AG10803 (cell line): ENCODE results near the gene KIFBP.

Source experiments
- DNase-seq: peaks from one replicate; pipeline ENCODE4 v3.0.0; 2010; ENCODE audit warnings: low read depth
- H3K4me3 ChIP-seq: 2 replicates; pipeline ENCODE4 v1.5.1; 2011; ENCODE audit warnings: mild to moderate bottlenecking, low read length, control low read depth
- TF ChIP-seq, protein P1 (sequence below): conservative IDR thresholded peaks from 2 replicates; pipeline ENCODE4 v1.5.1; 2011; ENCODE audit warnings: mild to moderate bottlenecking, low read length, control low read depth, inconsistent platforms

Gene KIFBP

DNA sequence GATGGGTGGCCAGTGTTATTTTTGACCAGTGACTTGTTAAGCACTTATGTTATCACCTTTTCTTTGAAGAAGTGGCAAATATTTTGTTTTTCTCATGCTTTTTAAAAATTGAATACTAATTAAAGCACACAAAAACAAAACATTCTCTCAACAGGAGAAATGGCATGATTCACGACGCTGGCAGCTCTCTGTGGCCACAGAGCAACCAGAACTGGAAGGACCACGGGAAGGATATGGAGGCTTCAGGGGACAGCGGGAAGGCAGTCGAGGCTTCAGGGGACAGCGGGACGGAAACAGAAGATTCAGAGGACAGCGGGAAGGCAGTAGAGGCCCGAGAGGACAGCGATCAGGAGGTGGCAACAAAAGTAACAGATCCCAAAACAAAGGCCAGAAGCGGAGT is 6.2 kb upstream of the KIFBP start:
- DNase-seq = no peak
- H3K4me3 ChIP-seq = no peak overlapping the region
- TF ChIP-seq, protein P1, sequence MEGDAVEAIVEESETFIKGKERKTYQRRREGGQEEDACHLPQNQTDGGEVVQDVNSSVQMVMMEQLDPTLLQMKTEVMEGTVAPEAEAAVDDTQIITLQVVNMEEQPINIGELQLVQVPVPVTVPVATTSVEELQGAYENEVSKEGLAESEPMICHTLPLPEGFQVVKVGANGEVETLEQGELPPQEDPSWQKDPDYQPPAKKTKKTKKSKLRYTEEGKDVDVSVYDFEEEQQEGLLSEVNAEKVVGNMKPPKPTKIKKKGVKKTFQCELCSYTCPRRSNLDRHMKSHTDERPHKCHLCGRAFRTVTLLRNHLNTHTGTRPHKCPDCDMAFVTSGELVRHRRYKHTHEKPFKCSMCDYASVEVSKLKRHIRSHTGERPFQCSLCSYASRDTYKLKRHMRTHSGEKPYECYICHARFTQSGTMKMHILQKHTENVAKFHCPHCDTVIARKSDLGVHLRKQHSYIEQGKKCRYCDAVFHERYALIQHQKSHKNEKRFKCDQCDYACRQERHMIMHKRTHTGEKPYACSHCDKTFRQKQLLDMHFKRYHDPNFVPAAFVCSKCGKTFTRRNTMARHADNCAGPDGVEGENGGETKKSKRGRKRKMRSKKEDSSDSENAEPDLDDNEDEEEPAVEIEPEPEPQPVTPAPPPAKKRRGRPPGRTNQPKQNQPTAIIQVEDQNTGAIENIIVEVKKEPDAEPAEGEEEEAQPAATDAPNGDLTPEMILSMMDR = no peak

DNA sequence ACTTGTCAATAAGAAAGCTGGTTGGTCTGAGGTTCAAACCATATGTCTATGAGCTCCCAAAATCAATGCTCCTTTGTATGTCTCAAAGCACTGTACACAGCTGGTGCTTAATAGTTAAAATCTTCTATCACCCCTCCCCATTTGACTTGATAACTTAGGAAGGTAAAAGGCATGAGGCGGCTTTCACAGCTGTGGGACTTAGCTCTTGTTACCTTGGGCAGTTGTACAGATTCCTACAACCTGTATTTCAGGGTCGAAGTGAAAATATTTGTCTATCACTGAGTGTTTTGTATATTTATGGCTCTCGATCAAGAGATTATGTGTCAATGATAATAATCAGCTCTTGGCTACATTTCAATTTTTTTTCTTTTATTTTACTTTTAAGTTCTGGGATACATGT is 992 bp upstream of the KIFBP start:
- H3K4me3 ChIP-seq = no peak overlapping the region
- TF ChIP-seq, protein P1 = no peak
- DNase-seq = no peak

DNA sequence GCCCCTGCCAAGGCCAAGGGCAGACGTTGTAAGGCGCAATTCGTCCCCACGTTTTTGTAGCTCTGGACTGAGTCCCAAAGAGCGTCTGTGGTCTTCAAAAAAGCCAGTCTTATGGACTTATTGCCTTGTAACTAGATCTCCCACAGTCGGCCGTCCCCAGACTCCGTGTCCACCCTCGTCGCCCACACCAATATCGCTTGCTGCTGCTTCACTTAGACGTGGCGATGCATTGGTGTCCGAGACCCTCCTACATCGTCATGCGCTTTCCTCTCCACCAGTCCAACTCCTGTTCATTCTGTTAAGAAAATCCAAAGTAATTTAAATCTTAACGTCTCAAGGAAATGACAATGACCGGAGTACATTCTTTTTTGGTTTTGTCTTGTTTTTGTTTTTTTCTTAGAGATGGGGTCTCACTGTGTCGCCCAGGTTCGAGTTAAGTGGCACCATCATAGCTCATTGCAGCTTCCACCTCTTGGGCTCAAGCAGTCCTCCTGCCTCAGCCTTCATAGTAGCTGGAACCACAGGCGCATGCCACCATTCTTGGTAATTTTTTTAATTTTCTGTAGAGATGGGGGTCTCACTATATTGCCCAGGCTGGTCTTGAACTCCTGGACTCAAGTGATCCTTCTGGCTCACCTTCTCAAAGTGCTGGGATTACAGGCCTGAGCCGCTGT is 851 bp downstream of the KIFBP start:
- peak overlapping the region; percentile 99 for H3K4me3 ChIP-seq
- TF ChIP-seq, protein P1 = no peak; the same call in 1 of the 2 replicates
- DNase-seq = peak; percentile 23

DNA sequence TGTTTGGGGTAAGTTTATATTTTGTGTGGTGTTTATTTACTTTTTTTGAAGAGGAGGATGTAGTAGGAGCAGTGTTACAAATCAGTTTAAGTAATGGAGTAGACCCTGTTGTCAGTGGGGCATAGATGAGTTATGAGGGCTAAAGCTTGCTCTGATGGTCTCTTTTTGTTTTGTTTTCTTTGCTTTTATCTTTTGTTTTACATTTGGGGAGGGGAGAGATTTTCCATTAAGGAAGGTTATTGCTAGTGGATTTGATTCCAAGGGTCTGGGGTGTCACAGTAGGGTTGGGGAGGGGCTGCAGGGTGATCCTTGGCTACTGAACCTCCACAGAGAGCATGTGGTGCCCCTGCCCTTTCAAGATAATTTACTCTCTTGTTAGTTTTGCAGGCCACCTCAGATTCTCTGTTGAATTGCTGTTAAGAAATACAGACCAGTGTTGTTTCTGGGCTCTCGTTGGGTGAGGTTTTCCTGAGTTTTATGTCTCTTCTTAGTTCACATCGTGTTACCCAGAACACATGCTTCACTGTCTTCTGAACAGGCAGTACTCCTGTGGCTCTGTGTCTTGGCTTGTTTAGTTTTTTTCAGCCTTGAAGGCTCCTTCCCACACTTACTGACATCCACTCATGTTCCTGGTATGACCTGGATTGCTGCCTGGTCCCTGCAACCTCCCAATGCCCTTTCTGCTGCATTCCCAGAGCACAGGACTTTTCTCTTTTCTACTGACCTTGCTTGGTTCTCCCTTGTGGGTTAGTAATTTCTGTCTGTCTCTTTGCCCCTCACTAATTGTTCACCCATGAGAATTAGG is 4.2 kb downstream of the KIFBP start:
- TF ChIP-seq, protein P1 = no peak
- peak; percentile 98 for DNase-seq
- peak overlapping the region; percentile 17 for H3K4me3 ChIP-seq

DNA sequence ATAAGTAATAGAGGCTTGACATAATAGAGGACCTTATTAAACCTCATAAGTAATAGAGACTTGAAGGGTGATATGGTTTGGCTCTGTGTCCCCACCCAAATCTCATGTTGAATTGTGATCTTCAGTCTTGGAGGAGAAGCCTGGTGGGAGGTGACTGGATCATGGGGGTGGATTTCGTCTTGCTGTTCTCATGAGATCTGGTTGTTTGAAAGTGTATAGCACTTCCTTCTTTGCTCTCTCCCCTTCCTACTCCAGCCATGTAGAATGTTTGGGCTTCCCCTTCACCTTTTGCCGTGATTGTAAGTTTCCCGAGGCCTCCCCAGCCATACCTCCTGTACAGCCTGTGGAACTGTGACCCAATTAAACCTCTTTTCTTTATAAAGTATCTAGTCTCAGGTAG is 8.6 kb downstream of the KIFBP start:
- TF ChIP-seq, protein P1 = no peak
- no peak overlapping the region for H3K4me3 ChIP-seq
- DNase-seq = no peak

DNA sequence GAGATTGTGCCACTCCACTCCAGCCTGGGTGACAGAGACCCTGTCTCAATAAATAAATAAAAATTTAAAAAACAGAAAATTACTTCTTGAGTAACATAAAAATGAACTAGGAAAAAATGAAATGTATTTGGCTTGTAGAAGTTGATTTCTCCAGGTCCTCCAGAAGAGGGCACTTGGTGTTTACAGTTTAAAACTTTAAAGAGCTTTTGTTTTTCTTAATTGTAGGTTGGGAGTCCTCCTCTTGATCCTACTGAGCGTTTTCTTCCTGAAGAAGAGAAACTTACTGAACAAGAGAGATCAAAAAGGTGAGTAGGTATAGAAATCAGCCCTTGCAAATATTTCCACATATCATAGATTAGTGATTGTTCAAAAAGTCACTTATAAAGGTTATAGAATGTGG is 16.2 kb downstream of the KIFBP start:
- H3K4me3 ChIP-seq = no peak overlapping the region
- DNase-seq = peak; percentile 72
- TF ChIP-seq, protein P1 = peak; percentile 72
